ENCODE measurements around the gene ATG7.
"Not testable (repeated sequence)": the region's sequence is repeated elsewhere in the genome, so short reads cannot be mapped to it uniquely, and the experiment has no call there.

Gene ATG7

GRCh38 chr3:11328196-11328945, 56.2 kb downstream of the ATG7 start:
- Histone ChIP-seq H3K4me3 (ENCODE audit: low read depth in 1 of 2, low read length in 2 of 2) (no peak overlapping the region), H3K9ac (ENCODE audit: low read length) (no peak overlapping the region), H3K9me3 (ENCODE audit: low read length) (no peaks in the 10 kb centered on the region), H3K36me3 (ENCODE audit: insufficient read depth, low read length) (peaks cover 25% of the 10 kb centered on the region), H3K27ac (ENCODE audit: low read depth, low read length) (no peak overlapping the region), H3K27me3 (ENCODE audit: control insufficient read depth in 1 of 2, insufficient read depth in 2 of 2, low read length in 2 of 2) (no peaks in the 10 kb centered on the region), H3K4me1 (ENCODE audit: insufficient read depth, low read length) (peaks cover 3% of the 10 kb centered on the region)

- no peak overlapping the region for H3K4me3 ChIP-seq (ENCODE audit: low read depth in 1 of 2, low read length in 2 of 2)
- H3K27me3 ChIP-seq (ENCODE audit: control insufficient read depth in 1 of 2, insufficient read depth in 2 of 2, low read length in 2 of 2), result no peaks in the 10 kb centered on the region
- no peaks in the 10 kb centered on the region for H3K9me3 ChIP-seq (ENCODE audit: low read length)
- no peak overlapping the region for H3K27ac ChIP-seq (ENCODE audit: low read depth, low read length)
- H3K4me1 ChIP-seq (ENCODE audit: insufficient read depth, low read length), result no peaks in the 10 kb centered on the region
- H3K9ac ChIP-seq (ENCODE audit: low read length), result no peak overlapping the region
- peaks cover 25% of the 10 kb centered on the region for H3K36me3 ChIP-seq (ENCODE audit: insufficient read depth, low read length)
Measured at GRCh38 chr3:11329777-11330176, 57.6 kb downstream of the ATG7 start.

- peaks cover 25% of the 10 kb centered on the region for H3K36me3 ChIP-seq (ENCODE audit: insufficient read depth, low read length)
- no peaks in the 10 kb centered on the region for H3K9me3 ChIP-seq (ENCODE audit: low read length)
- no peaks in the 10 kb centered on the region for H3K4me1 ChIP-seq (ENCODE audit: insufficient read depth, low read length)
- no peaks in the 10 kb centered on the region for H3K27me3 ChIP-seq (ENCODE audit: control insufficient read depth in 1 of 2, insufficient read depth in 2 of 2, low read length in 2 of 2)
- no peak overlapping the region for H3K27ac ChIP-seq (ENCODE audit: low read depth, low read length)
- H3K4me3 ChIP-seq (ENCODE audit: low read depth in 1 of 2, low read length in 2 of 2), result no peak overlapping the region
- no peak overlapping the region for H3K9ac ChIP-seq (ENCODE audit: low read length)
Measured at GRCh38 chr3:11331101-11331500, 58.9 kb downstream of the ATG7 start.

- no peak overlapping the region for H3K9ac ChIP-seq (ENCODE audit: low read length)
- no peak overlapping the region for H3K27ac ChIP-seq (ENCODE audit: low read depth, low read length)
- H3K9me3 ChIP-seq (ENCODE audit: low read length), result no peaks in the 10 kb centered on the region
- H3K27me3 ChIP-seq (ENCODE audit: control insufficient read depth in 1 of 2, insufficient read depth in 2 of 2, low read length in 2 of 2), result no peaks in the 10 kb centered on the region
- H3K36me3 ChIP-seq (ENCODE audit: insufficient read depth, low read length), result peaks cover 16% of the 10 kb centered on the region
- H3K4me3 ChIP-seq (ENCODE audit: low read depth in 1 of 2, low read length in 2 of 2), result no peak overlapping the region
- H3K4me1 ChIP-seq (ENCODE audit: insufficient read depth, low read length), result no peaks in the 10 kb centered on the region
Measured at GRCh38 chr3:11335056-11335608, 62.9 kb downstream of the ATG7 start.

- Histone ChIP-seq H3K27ac (ENCODE audit: low read depth, low read length) (no peak overlapping the region), H3K4me3 (ENCODE audit: low read depth in 1 of 2, low read length in 2 of 2) (no peak overlapping the region), H3K36me3 (ENCODE audit: insufficient read depth, low read length) (peaks cover 20% of the 10 kb centered on the region), H3K27me3 (ENCODE audit: control insufficient read depth in 1 of 2, insufficient read depth in 2 of 2, low read length in 2 of 2) (no peaks in the 10 kb centered on the region), H3K4me1 (ENCODE audit: insufficient read depth, low read length) (no peaks in the 10 kb centered on the region), H3K9me3 (ENCODE audit: low read length) (no peaks in the 10 kb centered on the region), H3K9ac (ENCODE audit: low read length) (no peak overlapping the region)
Measured at GRCh38 chr3:11339541-11339940, 67.3 kb downstream of the ATG7 start.

GRCh38 chr3:11346416-11346815, 74.2 kb downstream of the ATG7 start:
- Histone ChIP-seq H3K4me1 (ENCODE audit: insufficient read depth, low read length) (no peaks in the 10 kb centered on the region), H3K9ac (ENCODE audit: low read length) (no peak overlapping the region), H3K36me3 (ENCODE audit: insufficient read depth, low read length) (peaks cover 42% of the 10 kb centered on the region), H3K27me3 (ENCODE audit: control insufficient read depth in 1 of 2, insufficient read depth in 2 of 2, low read length in 2 of 2) (no peaks in the 10 kb centered on the region), H3K9me3 (ENCODE audit: low read length) (no peaks in the 10 kb centered on the region), H3K4me3 (ENCODE audit: low read depth in 1 of 2, low read length in 2 of 2) (no peak overlapping the region), H3K27ac (ENCODE audit: low read depth, low read length) (no peak overlapping the region)

GRCh38 chr3:11348877-11349276, 76.7 kb downstream of the ATG7 start:
- not testable (repeated sequence) for H3K4me3 ChIP-seq (ENCODE audit: low read depth in 1 of 2, low read length in 2 of 2); H3K27me3 ChIP-seq (ENCODE audit: control insufficient read depth in 1 of 2, insufficient read depth in 2 of 2, low read length in 2 of 2); H3K9me3 ChIP-seq (ENCODE audit: low read length); H3K9ac ChIP-seq (ENCODE audit: low read length); H3K27ac ChIP-seq (ENCODE audit: low read depth, low read length); H3K4me1 ChIP-seq (ENCODE audit: insufficient read depth, low read length)
- peaks cover 32% of the 10 kb centered on the region for H3K36me3 ChIP-seq (ENCODE audit: insufficient read depth, low read length)

- Histone ChIP-seq H3K4me3 (ENCODE audit: low read depth in 1 of 2, low read length in 2 of 2) (no peak overlapping the region), H3K27ac (ENCODE audit: low read depth, low read length) (no peak overlapping the region)
Measured at GRCh38 chr3:11349446-11349845, 77.2 kb downstream of the ATG7 start.

GRCh38 chr3:11350374-11350773, 78.2 kb downstream of the ATG7 start:
- peaks cover 29% of the 10 kb centered on the region for H3K36me3 ChIP-seq (ENCODE audit: insufficient read depth, low read length)
- no peaks in the 10 kb centered on the region for H3K27me3 ChIP-seq (ENCODE audit: control insufficient read depth in 1 of 2, insufficient read depth in 2 of 2, low read length in 2 of 2)
- H3K9ac ChIP-seq (ENCODE audit: low read length), result no peak overlapping the region
- no peaks in the 10 kb centered on the region for H3K4me1 ChIP-seq (ENCODE audit: insufficient read depth, low read length)
- H3K9me3 ChIP-seq (ENCODE audit: low read length), result no peaks in the 10 kb centered on the region
- H3K27ac ChIP-seq (ENCODE audit: low read depth, low read length), result no peak overlapping the region
- H3K4me3 ChIP-seq (ENCODE audit: low read depth in 1 of 2, low read length in 2 of 2), result no peak overlapping the region

More at GRCh38 chr3:11349446-11349845, 77.2 kb downstream of the ATG7 start:
- Histone ChIP-seq H3K9ac (ENCODE audit: low read length) (no peak overlapping the region), H3K36me3 (ENCODE audit: insufficient read depth, low read length) (peaks cover 27% of the 10 kb centered on the region), H3K4me1 (ENCODE audit: insufficient read depth, low read length) (no peaks in the 10 kb centered on the region), H3K27me3 (ENCODE audit: control insufficient read depth in 1 of 2, insufficient read depth in 2 of 2, low read length in 2 of 2) (no peaks in the 10 kb centered on the region), H3K9me3 (ENCODE audit: low read length) (no peaks in the 10 kb centered on the region)

- H3K9me3 ChIP-seq (ENCODE audit: low read length), result no peaks in the 10 kb centered on the region
- H3K27me3 ChIP-seq (ENCODE audit: control insufficient read depth in 1 of 2, insufficient read depth in 2 of 2, low read length in 2 of 2), result no peaks in the 10 kb centered on the region
- no peak overlapping the region for H3K27ac ChIP-seq (ENCODE audit: low read depth, low read length)
- peaks cover 24% of the 10 kb centered on the region for H3K36me3 ChIP-seq (ENCODE audit: insufficient read depth, low read length)
- H3K4me3 ChIP-seq (ENCODE audit: low read depth in 1 of 2, low read length in 2 of 2), result no peak overlapping the region
- no peaks in the 10 kb centered on the region for H3K4me1 ChIP-seq (ENCODE audit: insufficient read depth, low read length)
- no peak overlapping the region for H3K9ac ChIP-seq (ENCODE audit: low read length)
Measured at GRCh38 chr3:11351451-11351850, 79.3 kb downstream of the ATG7 start.

- Histone ChIP-seq H3K9me3 (ENCODE audit: low read length) (no peaks in the 10 kb centered on the region), H3K36me3 (ENCODE audit: insufficient read depth, low read length) (peaks cover 14% of the 10 kb centered on the region), H3K27ac (ENCODE audit: low read depth, low read length) (no peak overlapping the region), H3K4me3 (ENCODE audit: low read depth in 1 of 2, low read length in 2 of 2) (no peak overlapping the region), H3K27me3 (ENCODE audit: control insufficient read depth in 1 of 2, insufficient read depth in 2 of 2, low read length in 2 of 2) (no peaks in the 10 kb centered on the region), H3K4me1 (ENCODE audit: insufficient read depth, low read length) (no peaks in the 10 kb centered on the region), H3K9ac (ENCODE audit: low read length) (no peak overlapping the region)
Measured at GRCh38 chr3:11356269-11356668, 84.1 kb downstream of the ATG7 start.

- no peak overlapping the region for H3K27ac ChIP-seq (ENCODE audit: low read depth, low read length)
- H3K9me3 ChIP-seq (ENCODE audit: low read length), result no peaks in the 10 kb centered on the region
- H3K27me3 ChIP-seq (ENCODE audit: control insufficient read depth in 1 of 2, insufficient read depth in 2 of 2, low read length in 2 of 2), result no peaks in the 10 kb centered on the region
- no peak overlapping the region for H3K9ac ChIP-seq (ENCODE audit: low read length)
- H3K4me3 ChIP-seq (ENCODE audit: low read depth in 1 of 2, low read length in 2 of 2), result no peak overlapping the region
- peaks cover 8% of the 10 kb centered on the region for H3K4me1 ChIP-seq (ENCODE audit: insufficient read depth, low read length)
- H3K36me3 ChIP-seq (ENCODE audit: insufficient read depth, low read length), result peaks cover 42% of the 10 kb centered on the region
Measured at GRCh38 chr3:11362600-11362999, 90.4 kb downstream of the ATG7 start.
